ENCODE measurements around the gene SLC26A9.

The SLC26A9 gene

DNA sequence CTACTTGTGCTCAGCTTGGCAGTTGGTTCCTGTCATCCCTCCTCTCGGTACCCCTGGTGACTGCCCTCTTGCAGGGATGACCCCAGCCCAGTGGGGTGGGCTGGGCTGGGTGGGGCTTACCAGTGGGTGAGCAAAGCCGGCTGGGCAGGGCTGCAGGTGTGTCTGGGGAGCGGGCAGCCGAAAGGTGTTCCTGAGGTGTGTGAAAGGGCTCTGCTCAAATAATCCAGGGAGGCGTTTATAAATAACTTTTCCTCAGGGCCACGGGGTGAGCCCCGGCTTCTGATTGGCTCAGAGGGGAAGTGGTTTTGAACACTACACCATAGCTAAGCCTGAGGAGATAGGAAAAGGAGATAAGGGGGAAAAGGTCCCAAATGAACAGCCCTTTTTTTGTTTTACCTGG is at the start of gene SLC26A9:
Gene SLC26A9, minus strand, starts transcription at position 212 of the 400 bp plus-strand sequence. CDS start 7,636 bp downstream, outside the sequence.
- no peak for FAIRE-seq

- FAIRE-seq = no peak
Measured at GRCh38 chr1:205992218-205992882, 49.1 kb upstream of the SLC26A9 start.

- FAIRE-seq = no peak
Measured at GRCh38 chr1:205991237-205991636, 48.0 kb upstream of the SLC26A9 start.

- no peak for FAIRE-seq
Measured at GRCh38 chr1:205990226-205990625, 47.0 kb upstream of the SLC26A9 start.

- no peak for FAIRE-seq
Measured at GRCh38 chr1:205989786-205990185, 46.5 kb upstream of the SLC26A9 start.

- no peak for FAIRE-seq
Measured at GRCh38 chr1:205988585-205988995, 45.3 kb upstream of the SLC26A9 start.

DNA sequence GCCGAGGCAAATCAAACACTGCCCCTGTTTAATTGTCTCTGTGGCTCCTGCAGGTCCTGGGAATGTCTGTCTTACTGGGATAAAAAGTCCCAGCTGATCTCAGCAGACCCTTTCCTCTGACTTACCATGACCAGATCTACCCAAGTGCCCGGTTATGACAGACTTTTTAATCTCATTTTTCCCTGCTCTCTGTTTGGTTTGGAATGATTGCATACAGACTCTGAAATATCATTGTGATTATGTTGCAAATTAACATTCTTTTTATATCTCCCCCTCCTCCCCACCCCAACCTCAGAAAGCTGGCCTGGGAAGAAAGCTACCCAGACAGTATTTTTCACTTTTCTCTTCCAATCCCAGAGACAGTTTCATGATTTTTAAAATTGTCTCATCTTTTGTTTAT is 43.6 kb upstream of the SLC26A9 start:
- no peak for FAIRE-seq

- no peak for FAIRE-seq
Measured at GRCh38 chr1:205986292-205986691, 43.0 kb upstream of the SLC26A9 start.

DNA sequence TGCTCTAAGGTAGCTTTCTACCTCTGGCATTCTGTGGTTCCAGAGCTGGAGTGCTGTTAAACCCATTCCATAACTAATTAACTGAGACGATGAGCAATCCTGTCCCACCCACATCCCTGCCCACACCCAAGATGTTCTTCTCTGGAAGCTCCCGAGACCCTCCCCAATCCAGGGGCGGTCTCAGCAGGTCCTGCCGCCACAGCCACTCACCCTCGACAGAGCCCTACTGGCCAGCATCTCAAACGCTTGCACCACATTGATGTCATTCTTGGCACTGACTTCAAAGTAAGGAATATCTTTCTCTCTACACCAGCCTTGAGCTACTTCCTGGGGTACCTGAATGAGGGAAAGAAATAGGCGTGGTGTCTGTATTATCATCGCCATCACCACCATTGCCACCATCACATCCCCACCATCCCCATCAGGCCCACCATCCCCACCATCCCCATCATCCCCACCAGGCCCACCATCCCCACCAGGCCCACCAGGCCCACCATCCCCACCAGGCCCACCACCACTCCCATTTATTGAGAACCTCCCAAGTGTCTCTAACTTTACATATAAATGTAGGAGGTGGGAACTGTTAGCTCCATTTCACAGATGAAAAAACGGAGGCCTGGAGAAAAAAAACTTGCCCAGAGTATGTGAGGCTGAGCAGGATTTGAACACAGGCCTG is 42.2 kb upstream of the SLC26A9 start:
- no peak for FAIRE-seq

- FAIRE-seq = no peak
Measured at GRCh38 chr1:205983925-205984725, 40.9 kb upstream of the SLC26A9 start.

DNA sequence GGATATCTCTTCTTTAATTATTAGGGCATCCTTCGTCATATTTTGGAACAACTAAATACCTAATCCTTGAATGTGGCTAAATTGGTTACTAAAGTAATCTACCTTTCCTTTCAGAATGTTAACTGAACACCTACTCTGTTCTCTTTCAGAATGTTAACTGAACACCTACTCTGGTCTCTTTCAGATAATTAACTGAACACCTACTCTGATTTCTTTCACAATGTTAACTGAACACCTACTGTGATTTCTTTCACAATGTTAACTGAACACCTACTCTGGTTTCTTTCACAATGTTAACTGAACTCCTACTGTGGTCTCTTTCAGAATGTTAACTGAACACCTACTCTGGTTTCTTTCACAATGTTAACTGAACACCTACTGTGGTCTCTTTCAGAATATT is 38.0 kb upstream of the SLC26A9 start:
- FAIRE-seq = no peak

DNA sequence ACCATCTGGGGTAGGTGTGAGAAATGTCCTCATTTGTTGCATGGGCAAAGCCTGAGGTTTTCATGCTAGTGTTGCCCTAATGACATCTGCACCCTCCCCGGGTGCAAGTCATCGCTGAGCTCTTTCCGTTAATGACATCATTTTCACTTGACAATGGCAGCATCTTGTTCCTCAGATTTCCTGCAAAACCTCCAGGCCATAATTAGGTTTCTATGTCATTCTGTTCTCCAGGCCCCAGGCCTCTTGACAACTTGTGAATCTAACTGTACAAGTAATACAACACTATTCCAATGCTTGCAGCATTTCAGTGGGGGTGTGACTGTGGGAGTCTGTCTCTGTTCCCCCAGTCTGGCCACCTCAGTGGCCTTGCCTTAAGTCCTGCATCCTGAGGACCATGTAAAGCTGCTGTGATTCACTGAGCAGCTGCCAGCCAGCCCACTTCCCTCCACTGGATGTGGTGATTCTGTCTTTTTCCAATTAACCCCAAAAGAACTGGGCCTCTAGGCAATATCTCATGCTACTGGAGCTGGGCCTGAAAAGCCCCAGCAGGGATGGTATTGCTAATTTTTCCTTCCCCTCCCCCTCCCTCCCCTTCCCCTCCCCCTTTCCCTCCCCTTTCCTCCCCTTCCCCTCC is 37.1 kb upstream of the SLC26A9 start:
- FAIRE-seq = no peak

GRCh38 chr1:205979301-205979700 is 36.0 kb upstream of the SLC26A9 start:
- no peak for FAIRE-seq

DNA sequence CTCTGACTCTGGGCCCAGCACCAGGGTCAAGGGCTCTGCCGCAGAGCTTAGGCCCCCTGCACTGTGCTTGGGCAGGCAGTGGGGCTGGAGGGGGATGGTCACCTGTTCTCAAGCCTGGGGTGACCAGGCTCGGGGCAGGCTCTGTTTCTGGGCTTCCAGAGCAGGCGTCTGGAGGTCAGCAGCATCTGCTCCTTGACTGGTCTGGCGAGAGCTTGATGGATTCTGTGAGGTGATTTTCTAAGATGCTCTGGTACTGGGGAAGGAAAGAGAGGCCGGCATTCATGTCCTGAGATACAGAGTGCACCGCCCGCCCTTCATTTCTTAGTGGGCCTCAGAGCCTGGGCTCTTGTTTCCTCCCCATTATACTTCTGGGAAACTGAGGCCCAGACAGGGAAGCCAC is 35.4 kb upstream of the SLC26A9 start:
- FAIRE-seq = no peak

DNA sequence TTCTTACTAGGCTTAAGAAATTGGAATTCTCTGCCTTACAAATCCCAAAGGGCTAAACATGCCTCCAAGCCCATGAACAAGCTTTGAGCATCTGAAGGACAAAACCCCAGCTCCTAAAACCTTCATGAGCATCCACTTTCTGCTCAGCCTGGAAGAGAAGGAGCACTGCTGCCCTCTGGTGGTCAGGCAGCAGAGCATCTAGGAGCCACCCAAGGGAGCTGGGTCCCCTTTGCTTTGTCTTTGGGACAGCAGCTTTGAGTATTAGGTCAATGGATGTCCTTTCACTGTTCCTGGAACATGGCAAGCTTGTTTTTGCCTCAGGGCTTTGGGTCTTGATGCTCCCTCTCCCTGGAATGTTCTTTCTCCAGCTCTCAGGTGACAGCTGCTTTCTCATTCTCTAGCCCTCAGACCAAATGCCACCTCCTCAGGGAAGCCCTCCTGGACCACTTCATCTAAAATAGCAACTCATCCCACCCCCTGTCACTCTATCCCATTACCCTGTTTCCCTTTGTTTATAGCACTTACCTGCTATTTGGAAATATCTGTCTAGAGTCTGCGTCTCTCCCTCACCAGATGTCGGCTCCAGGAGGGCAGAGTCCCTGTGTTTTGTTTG is 34.3 kb upstream of the SLC26A9 start:
- no peak for FAIRE-seq

DNA sequence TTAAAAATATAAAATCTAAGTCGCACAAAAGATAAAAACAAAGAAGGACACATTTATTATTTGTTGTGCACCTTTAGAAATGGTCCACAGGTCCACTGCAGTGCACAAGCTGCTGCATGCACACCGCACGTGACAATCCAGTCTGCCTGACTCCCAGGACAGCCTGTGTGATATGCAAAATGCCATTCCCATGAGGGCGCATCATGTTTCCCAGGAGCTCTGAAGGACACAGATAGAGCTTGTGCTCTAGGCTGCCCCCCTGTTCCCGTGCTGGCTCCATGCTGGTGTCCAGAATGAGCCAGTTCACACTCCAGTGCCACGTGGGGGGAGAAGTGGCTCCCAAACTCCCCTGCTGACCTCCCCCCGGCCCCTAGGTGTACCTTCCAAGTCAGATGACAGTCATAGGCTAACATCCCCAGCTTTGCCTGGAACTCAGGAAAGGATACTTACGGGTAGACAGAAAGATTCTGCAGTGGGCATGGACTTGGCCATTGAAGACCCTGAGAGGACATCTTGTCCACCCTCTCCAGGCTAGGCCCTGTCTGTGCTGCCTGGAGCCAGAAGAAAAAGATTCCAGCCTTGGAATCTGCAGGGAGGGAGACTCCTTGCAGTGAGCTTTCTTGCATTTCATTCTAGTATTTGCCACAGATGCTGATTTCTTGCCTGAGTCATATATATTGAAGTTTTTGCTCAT is 33.6 kb upstream of the SLC26A9 start:
- no peak for FAIRE-seq

- FAIRE-seq = no peak
Measured at GRCh38 chr1:205976036-205976435, 32.8 kb upstream of the SLC26A9 start.

GRCh38 chr1:205975387-205975998 is 32.2 kb upstream of the SLC26A9 start:
- no peak for FAIRE-seq

- no peak for FAIRE-seq
Measured at GRCh38 chr1:205974712-205975111, 31.5 kb upstream of the SLC26A9 start.

DNA sequence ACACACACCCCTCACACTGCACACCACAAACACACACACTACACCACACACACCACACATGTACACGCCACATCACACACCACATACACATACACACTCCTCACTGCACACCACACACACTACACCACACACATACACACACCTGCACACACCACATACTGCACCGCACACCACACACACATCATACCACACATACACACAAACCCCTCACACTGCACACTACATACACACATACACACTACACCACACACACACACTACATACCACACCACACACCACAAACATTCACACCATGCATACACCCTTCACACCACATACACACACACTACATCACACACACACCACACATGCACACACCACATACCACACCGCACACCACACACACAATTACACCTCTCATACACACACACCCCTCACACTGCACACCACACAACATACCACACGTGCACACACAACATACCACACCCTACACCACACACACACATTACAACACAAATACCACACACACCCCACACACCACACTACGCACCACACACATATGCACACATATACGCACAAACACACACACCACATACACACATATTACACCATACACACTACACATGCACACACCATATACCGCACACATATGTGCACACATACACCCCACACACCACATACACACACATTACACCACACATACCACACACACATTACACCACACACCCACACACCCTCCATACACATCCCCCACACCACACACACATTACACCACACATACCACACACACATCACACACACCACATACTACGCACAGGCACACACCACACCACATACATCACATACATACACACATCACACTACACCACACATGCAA is 30.3 kb upstream of the SLC26A9 start:
- FAIRE-seq = no peak

All from colon (tissue), 2 donors.